Measurements from ENCODE around the gene CLEC18A.

GRCh38 chr16:69940676-69941075 lies 10.5 kb upstream of the CLEC18A start:
- no peak for TF ChIP-seq CTCF (IDR thresholded peaks at IDR 0.05; ENCODE audit: control extremely low read depth in 1 of 3, insufficient read depth in 1 of 3, low read depth in 1 of 3, low read length in 3 of 3)
- TF ChIP-seq CEBPB (IDR thresholded peaks at IDR 0.05; ENCODE audit: low read depth, low read length) = no peak
- TF ChIP-seq RBBP5 (IDR thresholded peaks at IDR 0.05; ENCODE audit: borderline replicate concordance, low read depth, low read length) = no peak
- no peak for TF ChIP-seq ZNF274 (IDR thresholded peaks at IDR 0.05; ENCODE audit: borderline replicate concordance, extremely low read depth, low read length)

All from H1 (cell line).